HepG2 (cell line): ENCODE measurements around the gene TPBGL. TPM values are rescaled to one million over a fixed set of nuclear protein-coding genes. Genes with fewer than 3 reads are reported as not detected.

Experiments
- CERS6 ChIP-seq: sonication (generic); formaldehyde crosslinking; IDR thresholded peaks from 2 replicates; pipeline ENCODE4 v1.5.0; 2020; ENCODE audit warnings: missing genetic modification reagents
- GABPA ChIP-seq, 2 experiments: IDR thresholded peaks; 2 replicates each; pipeline ENCODE4 v1.6.1; 2011 to 2016; ENCODE audit warnings: low read depth in 2 of 2, low read length in 1 of 2, missing biosample characterization in 1 of 2, missing genetic modification characterization in 1 of 2
- SNRNP70 ChIP-seq: fragments of 200-400 bp; formaldehyde crosslinking; IDR thresholded peaks from 2 replicates; pipeline ENCODE4 v1.6.1; 2017; ENCODE audit warnings: mild to moderate bottlenecking, low read depth, low read length, moderate library complexity
- ZBTB14 ChIP-seq: sonication (generic); formaldehyde crosslinking; IDR thresholded peaks from 2 replicates; pipeline ENCODE4 v1.4.0; 2020; ENCODE audit warnings: missing genetic modification reagents
- ZNF180 ChIP-seq: sonication (generic); formaldehyde crosslinking; IDR thresholded peaks from 2 replicates; pipeline ENCODE4 v1.4.0; 2020; ENCODE audit warnings: low read depth, missing genetic modification reagents, borderline replicate concordance
- ZNF740 ChIP-seq: sonication (generic); formaldehyde crosslinking; IDR thresholded peaks from 2 replicates; pipeline ENCODE4 v1.4.0; 2020; ENCODE audit warnings: missing genetic modification reagents
- polyA plus RNA-seq, 8 experiments: library from polyadenylated mRNA; depleted of rRNA in 3 of 8; stranded (reverse) in 7 of 8; unstranded in 1 of 8; fragments of >200 nt; fragmentation: Illumina TruSeq in 4 of 8; extraction: Trizol in 4 of 8; gene quantifications; 2 replicates each; pipeline versions ENCODE4 v1.2.1 to v1.2.3, GENCODE V29; 2011 to 2016; ENCODE audit warnings: low read depth in 4 of 8, missing spikeins in 1 of 8, mixed read lengths in 1 of 8; ENCODE audit not compliant: insufficient read depth in 1 of 8
- total RNA-seq, 5 experiments: library from RNA; depleted of rRNA; stranded (reverse); fragments of >200 nt; fragmentation: Illumina TruSeq; extraction: Trizol; gene quantifications; 2 replicates each; pipeline ENCODE4 v1.2.3, GENCODE V29; 2016; ENCODE audit warnings: low read depth in 1 of 5
- TF ChIP-seq, protein P1 (sequence below): sonication (generic); formaldehyde crosslinking; IDR thresholded peaks from 2 replicates; pipeline ENCODE4 v1.4.0; 2020; ENCODE audit warnings: mild to moderate bottlenecking, missing genetic modification reagents, borderline replicate concordance

Gene TPBGL
- total and polyA plus RNA-seq, 2 of the 13 experiments (the other 11 are each of a cell fraction or from before 2014, with no cell fraction given), result not detected

GRCh38 chr11:75199412-75199955, 41.1 kb upstream of the TPBGL start (continued):
- TF ChIP-seq CERS6 (CRISPR knock-in tag) (no peak), SNRNP70 (no peak), ZBTB14 (CRISPR knock-in tag) (no peak), ZNF740 (CRISPR knock-in tag) (no peak), ZNF180 (CRISPR knock-in tag) (no peak), GABPA (IDR thresholded peaks at IDR 0.05; ENCODE audit: low read depth, low read length) (no peak), GABPA (CRISPR knock-in tag; IDR thresholded peaks at IDR 0.05; ENCODE audit: low read depth) (no peak)
- TF ChIP-seq, protein P1, sequence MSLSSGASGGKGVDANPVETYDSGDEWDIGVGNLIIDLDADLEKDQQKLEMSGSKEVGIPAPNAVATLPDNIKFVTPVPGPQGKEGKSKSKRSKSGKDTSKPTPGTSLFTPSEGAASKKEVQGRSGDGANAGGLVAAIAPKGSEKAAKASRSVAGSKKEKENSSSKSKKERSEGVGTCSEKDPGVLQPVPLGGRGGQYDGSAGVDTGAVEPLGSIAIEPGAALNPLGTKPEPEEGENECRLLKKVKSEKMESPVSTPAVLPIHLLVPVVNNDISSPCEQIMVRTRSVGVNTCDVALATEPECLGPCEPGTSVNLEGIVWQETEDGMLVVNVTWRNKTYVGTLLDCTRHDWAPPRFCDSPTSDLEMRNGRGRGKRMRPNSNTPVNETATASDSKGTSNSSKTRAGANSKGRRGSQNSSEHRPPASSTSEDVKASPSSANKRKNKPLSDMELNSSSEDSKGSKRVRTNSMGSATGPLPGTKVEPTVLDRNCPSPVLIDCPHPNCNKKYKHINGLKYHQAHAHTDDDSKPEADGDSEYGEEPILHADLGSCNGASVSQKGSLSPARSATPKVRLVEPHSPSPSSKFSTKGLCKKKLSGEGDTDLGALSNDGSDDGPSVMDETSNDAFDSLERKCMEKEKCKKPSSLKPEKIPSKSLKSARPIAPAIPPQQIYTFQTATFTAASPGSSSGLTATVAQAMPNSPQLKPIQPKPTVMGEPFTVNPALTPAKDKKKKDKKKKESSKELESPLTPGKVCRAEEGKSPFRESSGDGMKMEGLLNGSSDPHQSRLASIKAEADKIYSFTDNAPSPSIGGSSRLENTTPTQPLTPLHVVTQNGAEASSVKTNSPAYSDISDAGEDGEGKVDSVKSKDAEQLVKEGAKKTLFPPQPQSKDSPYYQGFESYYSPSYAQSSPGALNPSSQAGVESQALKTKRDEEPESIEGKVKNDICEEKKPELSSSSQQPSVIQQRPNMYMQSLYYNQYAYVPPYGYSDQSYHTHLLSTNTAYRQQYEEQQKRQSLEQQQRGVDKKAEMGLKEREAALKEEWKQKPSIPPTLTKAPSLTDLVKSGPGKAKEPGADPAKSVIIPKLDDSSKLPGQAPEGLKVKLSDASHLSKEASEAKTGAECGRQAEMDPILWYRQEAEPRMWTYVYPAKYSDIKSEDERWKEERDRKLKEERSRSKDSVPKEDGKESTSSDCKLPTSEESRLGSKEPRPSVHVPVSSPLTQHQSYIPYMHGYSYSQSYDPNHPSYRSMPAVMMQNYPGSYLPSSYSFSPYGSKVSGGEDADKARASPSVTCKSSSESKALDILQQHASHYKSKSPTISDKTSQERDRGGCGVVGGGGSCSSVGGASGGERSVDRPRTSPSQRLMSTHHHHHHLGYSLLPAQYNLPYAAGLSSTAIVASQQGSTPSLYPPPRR (CRISPR knock-in tag), result no peak
